Kidney tubule cell (primary cell): ENCODE measurements around the gene SH2D3C.
"Not testable (repeated sequence)": the region's sequence is repeated elsewhere in the genome, so short reads cannot be mapped to it uniquely, and the experiment has no call there.

Experiments
- DNase-seq: peaks from one replicate; pipeline ENCODE4 v3.0.0-alpha.2; 2018; ENCODE audit warnings: low spot score

Gene SH2D3C

GRCh38 chr9:127783111-127784008 lies 4.9 kb upstream of the SH2D3C start:
- no peak for DNase-seq

GRCh38 chr9:127781806-127782205 lies 3.3 kb upstream of the SH2D3C start:
- no peak for DNase-seq

- DNase-seq, result not testable (repeated sequence)
Measured at GRCh38 chr9:127780909-127781308, 2.4 kb upstream of the SH2D3C start.

- DNase-seq, result no peak
Measured at GRCh38 chr9:127780126-127780885, 1.8 kb upstream of the SH2D3C start.

GRCh38 chr9:127779136-127779981 lies 893 bp upstream of the SH2D3C start:
- no peak for DNase-seq

- no peak for DNase-seq
Measured at GRCh38 chr9:127777368-127777980, 992 bp downstream of the SH2D3C start.

- no peak for DNase-seq
Measured at GRCh38 chr9:127776924-127777289, 1.6 kb downstream of the SH2D3C start.

- no peak for DNase-seq
Measured at GRCh38 chr9:127776195-127776923, 2.1 kb downstream of the SH2D3C start.

GRCh38 chr9:127773981-127774380 lies 4.5 kb downstream of the SH2D3C start:
- no peak for DNase-seq

- no peak for DNase-seq
Measured at GRCh38 chr9:127773272-127773671, 5.2 kb downstream of the SH2D3C start.

- DNase-seq, result no peak
Measured at GRCh38 chr9:127772603-127773002, 5.9 kb downstream of the SH2D3C start.

- DNase-seq, result no peak
Measured at GRCh38 chr9:127771570-127772189, 6.8 kb downstream of the SH2D3C start.

- DNase-seq, result peak; percentile 97
Measured at GRCh38 chr9:127770905-127771569, 7.4 kb downstream of the SH2D3C start.

- DNase-seq, result no peak
Measured at GRCh38 chr9:127770583-127770904, 7.9 kb downstream of the SH2D3C start.

- no peak for DNase-seq
Measured at GRCh38 chr9:127769929-127770582, 8.4 kb downstream of the SH2D3C start.

- DNase-seq, result no peak
Measured at GRCh38 chr9:127769101-127769500, 9.4 kb downstream of the SH2D3C start.

- no peak for DNase-seq
Measured at GRCh38 chr9:127768698-127769097, 9.8 kb downstream of the SH2D3C start.

- DNase-seq, result no peak
Measured at GRCh38 chr9:127767909-127768331, 10.5 kb downstream of the SH2D3C start.

GRCh38 chr9:127767410-127767809 lies 11.1 kb downstream of the SH2D3C start:
- no peak for DNase-seq

GRCh38 chr9:127765418-127765817 lies 13.0 kb downstream of the SH2D3C start:
- DNase-seq, result no peak
